ENCODE data around the gene KCNJ6. TPM values are rescaled to one million over a fixed set of nuclear protein-coding genes. Genes with fewer than 3 reads are reported as not detected.
"Not testable (repeated sequence)": the region's sequence is repeated elsewhere in the genome, so short reads cannot be mapped to it uniquely, and the experiment has no call there.

Gene KCNJ6
- total and polyA plus RNA-seq, 5 experiments from 2014 or later: not detected

DNA sequence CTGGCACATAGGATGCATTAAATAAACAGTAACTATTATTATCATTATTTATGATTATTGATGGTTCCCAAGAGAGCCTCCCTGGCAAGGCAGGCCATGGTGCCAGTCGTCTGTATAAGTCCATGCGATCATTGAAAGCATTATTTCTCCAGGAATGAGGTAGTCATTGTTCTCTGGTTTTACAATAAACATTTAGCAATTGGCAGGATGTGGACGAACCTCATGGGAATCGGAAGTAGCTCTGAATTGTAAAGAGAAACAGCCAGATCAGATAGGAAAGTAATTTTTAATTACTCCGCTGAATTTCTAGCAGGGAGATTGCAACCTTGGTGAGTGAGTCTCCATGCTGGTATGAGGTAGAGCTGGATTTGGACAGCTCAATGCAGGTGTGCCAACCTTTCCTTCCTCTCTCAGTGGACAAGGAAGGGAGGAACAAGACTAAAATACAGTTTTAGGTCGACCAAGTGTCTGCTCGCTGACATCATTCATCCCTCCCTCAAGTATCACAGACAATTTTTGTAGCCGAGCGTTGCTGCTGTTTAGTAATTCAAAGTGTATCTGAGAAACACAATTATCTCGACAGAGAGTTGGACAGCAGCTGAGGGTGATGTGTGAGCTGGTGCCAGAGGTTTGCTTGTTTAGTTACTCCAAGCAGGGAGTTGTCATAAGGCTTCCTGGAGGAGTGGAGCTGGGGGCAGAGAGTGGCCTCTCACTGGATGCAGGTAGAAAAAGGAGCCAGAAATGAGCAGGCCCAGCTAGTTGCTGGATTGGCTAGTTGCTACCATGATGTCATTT lies 250.8 kb downstream of the KCNJ6 start:
- POLR2A ChIA-PET: no interaction called here
- no peak overlapping the region for H3K4me3 Mint-ChIP-seq
- DNase-seq (no peak), ATAC-seq (no peak)
- peaks cover 0 to 10% (median 3%) of the 10 kb centered on the region in 5 donors for H3K27me3 Mint-ChIP-seq
- H3K4me1 Mint-ChIP-seq: no peaks in the 10 kb centered on the region
- H3K9me3 Mint-ChIP-seq: no peaks in the 10 kb centered on the region
- no peaks in the 10 kb centered on the region for H3K36me3 Mint-ChIP-seq
- no peak overlapping the region for H3K27ac Mint-ChIP-seq

DNA sequence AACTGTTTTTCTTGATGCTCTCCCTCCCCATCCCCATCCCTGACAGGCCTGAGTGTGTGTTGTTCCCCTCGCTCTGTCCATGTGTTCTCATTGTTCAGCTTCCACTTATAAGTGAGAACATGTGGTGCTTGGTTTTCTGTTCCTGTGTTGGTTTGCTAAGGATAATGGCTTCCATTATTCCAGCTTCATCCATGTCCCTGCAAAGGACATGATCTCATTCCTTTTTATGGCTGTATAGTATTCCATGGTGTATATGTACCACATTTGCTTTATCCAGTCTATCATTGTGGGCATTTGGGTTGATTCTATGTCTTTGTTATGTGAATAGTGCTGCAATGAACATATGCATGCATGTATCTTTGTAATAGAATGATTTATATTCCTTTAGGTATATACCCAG lies 254.0 kb downstream of the KCNJ6 start:
- H3K4me3 Mint-ChIP-seq, POLR2A ChIA-PET, H3K36me3 Mint-ChIP-seq, ATAC-seq, H3K4me1 Mint-ChIP-seq, DNase-seq, H3K27ac Mint-ChIP-seq, H3K9me3 Mint-ChIP-seq: not testable (repeated sequence)
- peaks cover 0 to 21% (median 6%) of the 10 kb centered on the region in 5 donors for H3K27me3 Mint-ChIP-seq

DNA sequence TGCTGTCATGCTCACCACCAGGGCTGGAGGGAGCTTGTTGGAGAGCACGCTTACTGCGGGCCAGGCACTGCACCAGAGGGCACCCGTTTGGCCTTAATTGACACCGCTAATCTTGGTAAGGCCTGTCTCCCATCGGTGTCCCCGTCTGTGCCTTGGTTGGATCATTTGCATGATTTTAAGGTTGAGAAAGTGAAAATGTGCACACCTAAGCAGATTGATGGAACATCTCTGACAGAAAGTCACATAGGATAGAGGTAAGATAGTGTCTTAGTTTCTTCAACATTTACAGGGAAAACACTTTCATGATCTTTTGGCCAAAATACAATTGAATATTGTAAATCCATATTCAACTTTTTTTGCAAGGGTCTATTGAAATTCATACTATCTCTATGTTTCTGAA lies 255.5 kb downstream of the KCNJ6 start:
- ATAC-seq (no peak), DNase-seq (no peak)
- Mint-ChIP-seq H3K27me3 (peaks cover 0 to 36% (median 11%) of the 10 kb centered on the region in 5 donors), H3K27ac (no peak overlapping the region), H3K4me1 (no peaks in the 10 kb centered on the region), H3K36me3 (no peaks in the 10 kb centered on the region), H3K9me3 (no peaks in the 10 kb centered on the region), H3K4me3 (no peak overlapping the region)
- POLR2A ChIA-PET: no interaction called here

DNA sequence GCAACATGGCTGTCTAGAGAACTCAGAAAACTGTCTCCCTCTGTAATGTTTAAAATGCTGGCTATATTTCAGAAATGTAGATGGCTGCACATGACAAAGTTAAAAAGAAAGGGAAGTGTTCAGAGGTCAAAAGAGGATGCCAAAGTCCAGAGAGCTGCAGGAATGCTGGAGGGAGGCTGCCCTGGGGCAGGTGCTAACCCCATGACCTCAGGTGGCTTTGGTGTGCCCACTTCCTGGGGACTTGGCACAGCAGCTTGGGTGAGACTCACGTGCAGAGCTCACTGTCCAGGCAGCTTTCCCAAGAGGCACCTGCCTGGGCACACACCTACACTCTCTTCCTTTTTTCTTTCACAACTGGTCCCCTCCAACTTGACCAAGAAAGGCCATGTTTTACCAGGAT lies 256.4 kb downstream of the KCNJ6 start:
- Mint-ChIP-seq H3K4me1 (no peaks in the 10 kb centered on the region), H3K27ac (no peak overlapping the region), H3K4me3 (no peak overlapping the region), H3K9me3 (no peaks in the 10 kb centered on the region), H3K36me3 (no peaks in the 10 kb centered on the region), H3K27me3 (peaks cover 1 to 30% (median 13%) of the 10 kb centered on the region in 5 donors)
- no peak for ATAC-seq
- POLR2A ChIA-PET: no interaction called here
- no peak for DNase-seq

DNA sequence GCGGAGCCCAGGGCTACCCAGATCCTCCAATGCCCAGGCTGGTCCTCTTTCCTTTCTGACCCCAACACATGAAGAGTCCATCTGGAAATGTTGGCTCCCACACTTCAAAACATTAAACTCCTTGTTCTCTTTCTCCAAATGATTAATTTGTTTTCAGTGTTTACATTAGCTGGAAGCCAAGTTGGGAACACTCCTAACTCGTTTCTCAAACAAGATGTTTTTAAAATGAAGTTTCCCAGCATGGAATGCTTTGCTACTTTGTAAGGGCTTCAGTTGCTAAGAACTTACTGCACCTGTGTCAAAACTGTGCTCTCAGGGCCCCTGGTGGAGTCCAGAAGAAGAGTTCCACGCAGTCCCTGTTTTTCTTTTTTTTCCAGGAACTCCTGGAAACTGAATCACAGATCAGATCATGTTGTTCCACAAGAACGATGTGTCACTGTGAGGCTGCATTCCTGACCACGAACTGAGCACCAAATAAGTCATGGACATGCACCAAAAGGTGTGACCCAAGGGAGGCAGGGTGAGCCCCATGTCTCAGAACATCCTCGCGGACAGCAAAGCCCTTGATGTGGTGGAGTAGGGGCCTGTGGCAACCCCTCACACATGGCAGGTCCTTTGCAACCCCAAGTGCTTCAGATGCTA lies 257.3 kb downstream of the KCNJ6 start:
- no peak for DNase-seq
- no peak overlapping the region for H3K27ac Mint-ChIP-seq
- H3K9me3 Mint-ChIP-seq: no peaks in the 10 kb centered on the region
- H3K4me3 Mint-ChIP-seq: no peak overlapping the region
- H3K4me1 Mint-ChIP-seq: no peaks in the 10 kb centered on the region
- H3K36me3 Mint-ChIP-seq: no peaks in the 10 kb centered on the region
- POLR2A ChIA-PET: no interaction called here
- H3K27me3 Mint-ChIP-seq: peaks cover 1 to 36% (median 18%) of the 10 kb centered on the region in 5 donors
- no peak for ATAC-seq

DNA sequence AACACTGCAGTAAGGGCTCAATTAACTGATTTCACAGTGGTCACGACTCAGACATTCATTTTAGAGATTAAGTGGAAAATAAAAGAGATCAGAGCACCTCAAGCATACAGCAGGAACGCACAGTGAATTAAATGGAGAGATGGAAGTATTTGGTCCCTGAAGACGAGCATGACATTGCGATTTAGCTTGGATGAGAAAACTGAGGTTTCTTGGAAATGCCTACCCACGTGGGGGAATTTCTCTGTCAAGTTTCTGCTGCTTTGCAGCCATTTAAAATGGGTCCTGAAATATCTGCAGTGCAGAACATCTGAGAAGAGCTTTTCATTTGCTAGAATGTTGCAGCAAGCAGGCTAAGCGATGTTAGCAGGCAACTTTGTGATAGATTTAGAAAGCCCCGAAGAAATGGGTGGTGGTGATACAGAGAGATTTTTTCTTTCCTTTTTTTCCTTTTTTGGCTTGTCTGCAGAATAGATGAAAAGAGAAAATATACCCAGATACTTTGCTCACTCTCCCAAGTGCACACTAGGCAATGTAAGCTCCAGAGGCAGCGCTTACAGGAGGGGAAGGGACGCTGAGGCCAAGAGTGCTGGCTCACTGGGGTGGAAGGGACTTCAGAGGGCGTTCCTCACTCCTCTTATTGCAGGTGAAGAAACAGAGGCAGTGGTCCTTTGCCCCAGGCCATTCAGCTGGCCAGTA lies 258.0 kb downstream of the KCNJ6 start:
- Mint-ChIP-seq H3K27ac (no peak overlapping the region), H3K9me3 (no peaks in the 10 kb centered on the region), H3K36me3 (no peaks in the 10 kb centered on the region), H3K27me3 (peaks cover 1 to 36% (median 16%) of the 10 kb centered on the region in 5 donors), H3K4me3 (no peak overlapping the region), H3K4me1 (no peaks in the 10 kb centered on the region)
- POLR2A ChIA-PET: no interaction called here
- no peak for ATAC-seq
- no peak for DNase-seq

DNA sequence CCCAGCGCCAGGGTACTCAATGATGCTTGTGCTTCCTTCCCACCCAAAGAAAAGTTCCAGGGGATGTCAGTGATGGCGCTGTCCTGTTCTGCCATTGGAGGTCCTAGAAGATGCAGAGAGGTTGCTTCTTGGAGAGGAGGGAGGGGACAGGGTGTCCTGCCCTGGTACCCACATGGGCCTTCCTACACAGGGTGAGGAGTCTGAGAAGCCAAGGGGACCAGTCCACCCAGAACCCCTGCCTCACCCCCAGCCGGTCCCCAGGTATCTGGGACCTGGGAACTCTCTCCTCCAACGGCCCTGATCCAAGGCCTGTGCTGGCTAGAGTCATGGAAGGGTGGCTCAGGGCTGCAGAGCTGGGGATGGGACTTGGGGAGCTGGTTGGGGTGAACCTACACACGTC lies 259.4 kb downstream of the KCNJ6 start:
- H3K9me3 Mint-ChIP-seq: no peaks in the 10 kb centered on the region
- DNase-seq (no peak), ATAC-seq (no peak)
- no peaks in the 10 kb centered on the region for H3K36me3 Mint-ChIP-seq
- H3K27me3 Mint-ChIP-seq: peaks cover 1 to 36% (median 12%) of the 10 kb centered on the region in 5 donors
- H3K4me1 Mint-ChIP-seq: no peaks in the 10 kb centered on the region
- H3K27ac Mint-ChIP-seq: no peak overlapping the region
- H3K4me3 Mint-ChIP-seq: no peak overlapping the region
- POLR2A ChIA-PET: no interaction called here

DNA sequence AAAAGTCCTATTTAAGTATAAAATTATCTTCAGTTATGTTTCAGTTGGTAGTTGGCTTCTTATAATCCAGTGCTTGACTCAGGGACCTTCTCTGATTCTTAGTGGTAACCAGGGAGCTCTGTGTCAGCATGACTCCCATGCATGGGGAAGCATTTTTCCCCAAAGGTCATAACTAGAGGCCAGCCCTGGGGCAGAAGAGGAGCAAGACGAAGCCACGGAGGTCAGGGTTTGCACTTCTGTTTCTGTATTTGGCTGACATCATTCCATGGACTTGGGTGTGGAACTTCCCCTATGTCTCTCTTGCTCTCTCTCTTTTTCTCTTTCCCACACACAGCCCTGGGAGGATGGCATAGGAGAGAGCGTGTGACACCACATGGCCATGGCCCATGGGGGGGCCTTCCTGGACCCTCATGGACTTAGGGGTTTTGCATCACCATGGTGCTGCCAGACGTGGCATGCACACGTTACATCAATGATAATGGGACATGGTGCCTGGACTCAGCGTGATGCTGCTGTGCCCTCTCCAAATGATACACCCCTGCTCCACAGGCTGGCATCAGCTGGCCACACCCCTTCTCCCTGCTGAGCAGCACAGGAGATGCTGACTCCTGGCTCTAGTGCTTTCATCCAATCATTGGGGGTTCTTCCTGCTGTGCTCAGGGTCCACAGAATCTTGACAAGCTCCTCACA lies 260.5 kb downstream of the KCNJ6 start:
- H3K4me1 Mint-ChIP-seq: no peaks in the 10 kb centered on the region
- no peak for DNase-seq
- no peak overlapping the region for H3K4me3 Mint-ChIP-seq
- H3K36me3 Mint-ChIP-seq: no peaks in the 10 kb centered on the region
- H3K9me3 Mint-ChIP-seq: no peaks in the 10 kb centered on the region
- H3K27me3 Mint-ChIP-seq: peaks cover 1 to 36% (median 12%) of the 10 kb centered on the region in 5 donors
- POLR2A ChIA-PET: no interaction called here
- no peak overlapping the region for H3K27ac Mint-ChIP-seq
- ATAC-seq: no peak

DNA sequence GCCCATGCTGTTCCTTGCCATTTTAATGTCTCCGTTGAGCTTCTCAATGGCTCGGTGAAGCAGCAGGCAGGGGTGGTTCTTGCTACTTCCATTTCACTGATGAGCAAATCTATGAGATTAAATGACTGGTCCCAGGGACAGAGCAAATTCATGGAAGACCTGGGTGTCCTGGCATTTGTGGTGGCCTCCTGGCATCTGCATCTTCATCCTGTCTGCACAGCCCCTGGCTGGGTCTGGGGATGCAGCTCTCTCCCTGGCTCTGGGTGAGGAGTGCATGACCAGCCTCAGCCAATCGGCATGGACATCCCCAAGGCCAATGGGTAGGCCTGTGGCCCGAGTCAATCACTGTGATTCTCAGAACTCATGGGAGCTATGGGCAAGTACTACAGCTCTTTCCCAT lies 261.7 kb downstream of the KCNJ6 start:
- Mint-ChIP-seq H3K27ac (no peak overlapping the region), H3K36me3 (no peaks in the 10 kb centered on the region), H3K4me3 (no peak overlapping the region), H3K4me1 (no peaks in the 10 kb centered on the region), H3K27me3 (peaks cover 1 to 36% (median 12%) of the 10 kb centered on the region in 5 donors), H3K9me3 (no peaks in the 10 kb centered on the region)
- POLR2A ChIA-PET: no interaction called here
- ATAC-seq: no peak
- no peak for DNase-seq

DNA sequence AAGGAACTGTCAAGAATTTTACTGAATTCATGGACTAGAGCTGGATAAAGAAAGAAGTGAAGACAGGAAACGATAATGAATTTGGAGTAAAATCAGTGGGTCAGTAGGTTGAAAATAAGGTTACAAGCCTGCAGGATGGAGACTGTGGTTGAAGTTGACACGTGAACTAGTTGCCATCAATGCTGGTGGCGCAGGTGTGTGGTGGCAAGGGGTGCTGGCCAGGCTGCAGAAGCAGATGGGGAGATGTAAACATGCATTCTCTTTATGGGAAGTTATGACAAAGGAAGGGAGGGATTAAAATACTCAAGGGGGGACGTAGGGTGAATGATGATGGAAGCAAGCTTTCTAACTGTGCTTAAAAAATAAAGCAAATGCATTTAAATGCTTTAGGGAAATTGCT lies 263.1 kb downstream of the KCNJ6 start:
- POLR2A ChIA-PET: no interaction called here
- H3K4me3 Mint-ChIP-seq: no peak overlapping the region
- H3K4me1 Mint-ChIP-seq: no peaks in the 10 kb centered on the region
- H3K27ac Mint-ChIP-seq: no peak overlapping the region
- H3K27me3 Mint-ChIP-seq: peaks cover 1 to 35% (median 10%) of the 10 kb centered on the region in 5 donors
- H3K9me3 Mint-ChIP-seq: no peaks in the 10 kb centered on the region
- no peaks in the 10 kb centered on the region for H3K36me3 Mint-ChIP-seq
- ATAC-seq (no peak), DNase-seq (no peak)

DNA sequence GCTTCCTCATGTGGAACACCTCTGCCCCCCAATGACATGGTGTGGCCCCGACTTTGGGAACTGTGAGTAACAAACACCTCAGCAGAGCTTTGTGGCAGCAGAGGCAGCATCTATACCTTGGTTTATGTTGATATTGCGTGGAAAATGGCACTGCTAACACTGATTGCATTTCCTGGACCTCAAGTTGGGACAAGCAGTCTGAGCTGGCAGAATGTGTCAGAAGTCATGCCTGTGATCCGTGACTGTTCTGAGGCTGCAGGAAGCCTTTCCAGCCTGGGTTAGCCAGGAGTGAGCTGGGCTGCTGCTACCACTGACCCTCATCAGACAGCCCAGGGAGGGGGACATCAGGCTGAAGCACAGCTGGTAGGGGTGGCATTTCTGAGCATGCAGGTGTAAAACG lies 268.5 kb downstream of the KCNJ6 start:
- Mint-ChIP-seq H3K4me1 (no peaks in the 10 kb centered on the region), H3K27me3 (peaks cover 9 to 17% (median 12%) of the 10 kb centered on the region in 5 donors), H3K9me3 (no peaks in the 10 kb centered on the region), H3K36me3 (no peaks in the 10 kb centered on the region), H3K4me3 (no peak overlapping the region), H3K27ac (no peak overlapping the region)
- POLR2A ChIA-PET: no interaction called here
- DNase-seq (no peak), ATAC-seq (no peak)

DNA sequence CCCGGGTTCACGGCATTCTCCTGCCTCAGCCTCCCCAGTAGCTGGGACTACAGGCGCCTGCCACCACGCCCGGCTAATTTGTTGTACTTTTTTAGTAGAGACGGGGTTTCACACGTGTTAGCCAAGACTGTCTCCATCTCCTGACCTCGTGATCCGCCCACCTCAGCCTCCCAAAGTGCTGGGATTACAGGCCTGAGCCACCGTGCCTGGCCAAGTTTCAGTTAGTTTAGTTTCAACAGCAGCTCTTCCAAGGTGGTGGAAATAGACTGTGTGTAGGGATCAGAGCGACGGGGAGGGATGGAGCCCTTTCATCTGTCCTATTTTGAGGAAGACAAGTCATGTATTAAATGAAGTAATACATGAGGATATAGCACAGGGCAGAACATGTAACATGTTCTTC lies 269.5 kb downstream of the KCNJ6 start:
- H3K4me3 Mint-ChIP-seq, DNase-seq, ATAC-seq, H3K4me1 Mint-ChIP-seq, H3K9me3 Mint-ChIP-seq, H3K36me3 Mint-ChIP-seq, H3K27ac Mint-ChIP-seq, POLR2A ChIA-PET: not testable (repeated sequence)
- peaks cover 11 to 26% (median 16%) of the 10 kb centered on the region in 5 donors for H3K27me3 Mint-ChIP-seq

DNA sequence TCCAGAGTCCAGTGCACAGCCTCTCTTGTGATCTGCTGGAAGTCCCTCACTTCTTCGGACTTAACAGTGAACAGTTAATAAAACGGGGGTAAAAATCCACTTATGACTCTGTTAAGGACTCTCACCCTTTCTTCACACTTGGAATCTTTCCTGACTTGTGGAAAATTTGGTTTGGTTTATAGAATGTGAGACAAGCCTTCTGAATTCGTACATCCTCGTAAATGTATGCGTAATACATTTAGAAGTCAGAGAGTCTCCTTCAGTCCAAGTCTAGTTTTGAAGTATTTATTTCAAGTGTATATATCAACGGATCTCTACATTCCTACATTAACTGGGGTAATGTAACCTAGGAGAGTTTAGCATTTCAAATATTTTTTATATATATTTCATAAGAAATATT lies 270.4 kb downstream of the KCNJ6 start:
- ATAC-seq (no peak), DNase-seq (no peak)
- POLR2A ChIA-PET: no interaction called here

More for the DNA sequence above, 270.4 kb downstream of the KCNJ6 start:
- H3K27ac Mint-ChIP-seq: no peak overlapping the region
- no peaks in the 10 kb centered on the region for H3K9me3 Mint-ChIP-seq
- no peaks in the 10 kb centered on the region for H3K36me3 Mint-ChIP-seq
- no peak overlapping the region for H3K4me3 Mint-ChIP-seq
- peaks cover 18 to 32% (median 24%) of the 10 kb centered on the region in 5 donors for H3K27me3 Mint-ChIP-seq
- peaks cover 0 to 2% (median 0%) of the 10 kb centered on the region in 4 donors for H3K4me1 Mint-ChIP-seq
